NT2/D1 (cell line): ENCODE measurements around the gene EEFSEC.

ENCODE experiments used
- DNase-seq: peaks from one replicate; pipeline ENCODE4 v3.0.0-alpha.2; 2011; ENCODE audit warnings: low read depth, low spot score
- H3K27me3 ChIP-seq: 2 replicates; pipeline ENCODE4 v1.6.0; 2011; ENCODE audit warnings: mild to moderate bottlenecking; ENCODE audit not compliant: insufficient read length, insufficient read depth
- H3K36me3 ChIP-seq: 2 replicates; pipeline ENCODE4 v1.6.1; 2011; ENCODE audit warnings: mild to moderate bottlenecking, low read length, mixed read lengths; ENCODE audit not compliant: insufficient read depth, insufficient read length
- H3K4me1 ChIP-seq: 2 replicates; pipeline ENCODE4 v1.5.1; 2011; ENCODE audit not compliant: insufficient read depth, insufficient read length
- H3K4me3 ChIP-seq: 2 replicates; pipeline ENCODE4 v1.5.1; 2011; ENCODE audit warnings: low read depth; ENCODE audit not compliant: insufficient read length
- H3K9ac ChIP-seq: 2 replicates; pipeline ENCODE4 v1.6.0; 2011; ENCODE audit warnings: low read depth; ENCODE audit not compliant: insufficient read length
- H3K9me3 ChIP-seq: 2 replicates; pipeline ENCODE4 v1.5.1; 2011; ENCODE audit warnings: mild to moderate bottlenecking, low read length; ENCODE audit not compliant: insufficient read depth
- SUZ12 ChIP-seq: IDR thresholded peaks from 2 replicates; pipeline ENCODE4 v1.6.1; 2011; ENCODE audit not compliant: insufficient read length, insufficient read depth; ENCODE audit errors: extremely low read depth
- YY1 ChIP-seq: IDR thresholded peaks from 2 replicates; pipeline ENCODE4 v1.6.1; 2011; ENCODE audit not compliant: insufficient read length, insufficient read depth
- ZNF274 ChIP-seq: IDR thresholded peaks from 2 replicates; pipeline ENCODE4 v1.6.1; 2011; ENCODE audit warnings: mild to moderate bottlenecking, low read depth, low read length

EEFSEC gene, protein sequence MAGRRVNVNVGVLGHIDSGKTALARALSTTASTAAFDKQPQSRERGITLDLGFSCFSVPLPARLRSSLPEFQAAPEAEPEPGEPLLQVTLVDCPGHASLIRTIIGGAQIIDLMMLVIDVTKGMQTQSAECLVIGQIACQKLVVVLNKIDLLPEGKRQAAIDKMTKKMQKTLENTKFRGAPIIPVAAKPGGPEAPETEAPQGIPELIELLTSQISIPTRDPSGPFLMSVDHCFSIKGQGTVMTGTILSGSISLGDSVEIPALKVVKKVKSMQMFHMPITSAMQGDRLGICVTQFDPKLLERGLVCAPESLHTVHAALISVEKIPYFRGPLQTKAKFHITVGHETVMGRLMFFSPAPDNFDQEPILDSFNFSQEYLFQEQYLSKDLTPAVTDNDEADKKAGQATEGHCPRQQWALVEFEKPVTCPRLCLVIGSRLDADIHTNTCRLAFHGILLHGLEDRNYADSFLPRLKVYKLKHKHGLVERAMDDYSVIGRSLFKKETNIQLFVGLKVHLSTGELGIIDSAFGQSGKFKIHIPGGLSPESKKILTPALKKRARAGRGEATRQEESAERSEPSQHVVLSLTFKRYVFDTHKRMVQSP

GRCh38 chr3:128153156-128154041, at the start of gene EEFSEC:
TSS of gene EEFSEC (plus strand) at chr3:128153481. CDS start at chr3:128153508, 27 bp downstream.
- Histone ChIP-seq H3K9me3 (peaks cover 7% of the 10 kb centered on the region; the same call in 1 of the 2 replicates), H3K27me3 (no peaks in the 10 kb centered on the region), H3K4me1 (no peaks in the 10 kb centered on the region), H3K9ac (peak within 1 kb of the TSS; percentile 95), H3K36me3 (peaks cover 21% of the 10 kb centered on the region), H3K4me3 (peak within 1 kb of the TSS; percentile 99)
- TF ChIP-seq YY1 (no peak), SUZ12 (no peak), ZNF274 (no peak)
- peak; percentile 57 for DNase-seq

DNA sequence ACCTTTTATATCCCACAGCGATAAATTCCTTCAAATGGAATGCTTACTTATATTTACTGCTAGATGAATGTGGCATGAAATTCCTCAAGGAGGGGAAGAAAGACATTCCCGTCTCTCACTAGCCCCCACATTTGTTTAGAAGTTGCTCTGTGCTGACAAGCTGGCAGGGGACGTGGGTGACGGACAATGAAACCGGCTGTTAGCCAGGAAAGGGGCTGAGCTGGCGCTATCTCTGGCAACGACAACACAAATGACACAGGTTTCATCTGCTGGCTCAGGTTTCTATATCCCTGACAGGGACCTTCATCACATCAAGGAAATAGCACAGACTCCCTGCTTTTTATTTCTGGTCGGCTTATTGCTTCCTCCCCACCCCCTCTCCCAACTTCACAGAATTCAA, 45.4 kb upstream of the EEFSEC start:
- Histone ChIP-seq H3K9me3 (no peaks in the 10 kb centered on the region), H3K27me3 (no peaks in the 10 kb centered on the region), H3K9ac (no peak overlapping the region), H3K4me3 (no peak overlapping the region), H3K36me3 (peaks cover 91% of the 10 kb centered on the region), H3K4me1 (peaks cover 2% of the 10 kb centered on the region)
- TF ChIP-seq ZNF274, result no peak
- TF ChIP-seq YY1, result no peak
- no peak for TF ChIP-seq SUZ12
- no peak for DNase-seq

GRCh38 chr3:128111147-128111546, 42.1 kb upstream of the EEFSEC start:
- H3K27me3 ChIP-seq, result no peaks in the 10 kb centered on the region
- no peaks in the 10 kb centered on the region for H3K9me3 ChIP-seq
- H3K36me3 ChIP-seq, result peaks cover 94% of the 10 kb centered on the region
- DNase-seq, result no peak
- H3K4me1 ChIP-seq, result peaks cover 3% of the 10 kb centered on the region
- no peak overlapping the region for H3K9ac ChIP-seq
- no peak overlapping the region for H3K4me3 ChIP-seq
- no peak for TF ChIP-seq ZNF274
- no peak for TF ChIP-seq YY1
- no peak for TF ChIP-seq SUZ12

DNA sequence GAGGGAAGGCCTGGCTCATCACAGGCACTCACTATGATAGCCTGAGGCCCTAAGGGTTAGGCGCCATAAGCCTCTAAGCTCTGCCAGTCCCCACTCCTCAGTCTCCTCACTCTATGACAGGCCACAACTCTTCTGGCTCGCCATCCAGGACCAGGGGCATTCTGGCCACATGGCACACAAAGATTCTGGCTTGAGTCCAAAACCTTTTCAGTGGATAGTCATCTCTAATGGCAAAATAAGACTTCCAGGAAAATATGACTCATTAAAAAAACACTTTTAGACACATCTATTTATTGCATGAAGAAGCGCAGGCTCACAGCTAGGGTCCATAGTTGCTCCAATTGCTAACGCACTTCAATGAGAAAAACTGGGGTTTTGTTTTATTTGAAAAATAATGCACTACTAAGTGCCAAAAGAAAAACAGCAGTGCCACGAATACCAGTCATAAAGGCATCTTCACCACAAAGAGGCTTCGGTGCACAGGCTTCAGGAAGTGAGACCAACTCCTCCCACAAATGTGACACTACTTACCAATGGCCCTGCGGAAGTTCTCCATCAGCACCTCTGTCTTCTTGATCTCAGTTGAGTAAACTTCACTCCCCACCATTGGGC, 40.8 kb upstream of the EEFSEC start:
- H3K9me3 ChIP-seq, result no peaks in the 10 kb centered on the region
- H3K4me1 ChIP-seq, result peaks cover 3% of the 10 kb centered on the region
- H3K4me3 ChIP-seq, result no peak overlapping the region
- no peaks in the 10 kb centered on the region for H3K27me3 ChIP-seq
- no peak overlapping the region for H3K9ac ChIP-seq
- H3K36me3 ChIP-seq, result peaks cover 92% of the 10 kb centered on the region
- no peak for DNase-seq
- TF ChIP-seq YY1, result no peak
- no peak for TF ChIP-seq SUZ12
- no peak for TF ChIP-seq ZNF274

DNA sequence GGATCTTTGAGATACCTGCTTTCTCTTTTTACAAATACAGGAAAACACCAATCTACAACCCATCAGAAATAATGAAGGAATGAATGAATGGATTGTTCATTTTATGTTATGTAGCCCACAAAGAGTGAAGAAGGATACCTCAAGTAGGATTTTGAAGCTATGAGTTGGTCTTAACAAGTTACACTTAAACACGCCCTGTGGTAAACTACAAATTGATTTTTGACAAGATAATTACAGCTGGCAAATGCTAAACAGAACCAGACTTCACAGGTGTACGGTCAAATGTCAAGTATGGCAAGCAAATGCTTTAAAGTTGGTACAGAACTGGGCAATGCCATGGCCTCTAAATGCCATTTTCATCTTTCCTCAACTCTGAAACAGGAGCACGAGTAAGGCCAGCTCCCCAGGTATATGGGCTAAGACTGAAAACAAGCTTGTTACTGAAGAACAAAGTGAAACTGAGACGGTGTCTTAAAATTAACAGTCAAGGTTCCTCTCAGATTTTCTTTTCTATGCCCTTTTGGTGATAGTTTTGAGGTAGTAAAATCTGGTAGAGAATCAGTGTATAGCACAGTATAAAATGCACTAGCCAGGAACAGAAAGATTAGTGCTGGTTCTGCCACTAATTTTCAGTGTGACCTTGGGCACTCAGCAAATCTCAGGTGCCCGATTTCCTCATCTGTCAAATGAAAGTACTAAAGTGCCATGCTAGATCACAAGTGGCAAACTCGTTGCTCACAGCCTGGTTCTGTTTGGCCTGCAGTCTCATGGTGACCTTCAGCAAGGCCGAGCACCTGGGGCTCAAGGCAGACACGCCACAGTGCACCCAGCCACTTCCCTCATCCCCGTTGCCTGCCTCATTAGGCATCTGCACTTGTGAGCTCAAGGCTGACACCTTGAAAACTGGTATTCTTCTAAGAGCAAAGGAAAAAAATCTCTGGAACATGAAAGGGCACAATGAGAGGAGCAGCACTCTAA, 39.2 kb upstream of the EEFSEC start:
- Histone ChIP-seq H3K36me3 (peaks cover 90% of the 10 kb centered on the region), H3K27me3 (no peaks in the 10 kb centered on the region)

GRCh38 chr3:128122013-128122412, 31.3 kb upstream of the EEFSEC start:
- no peak for DNase-seq
- peak overlapping the region; percentile 100 for H3K9ac ChIP-seq
- no peak for TF ChIP-seq ZNF274
- no peak for TF ChIP-seq YY1
- no peak for TF ChIP-seq SUZ12
- H3K9me3 ChIP-seq, result no peaks in the 10 kb centered on the region
- no peaks in the 10 kb centered on the region for H3K27me3 ChIP-seq
- no peak overlapping the region for H3K4me3 ChIP-seq
- peaks cover 50% of the 10 kb centered on the region for H3K36me3 ChIP-seq
- H3K4me1 ChIP-seq, result peaks cover 2% of the 10 kb centered on the region

More for the DNA sequence above, 39.2 kb upstream of the EEFSEC start:
- TF ChIP-seq SUZ12, result no peak
- no peak for TF ChIP-seq YY1
- no peak for TF ChIP-seq ZNF274
- no peak for DNase-seq
- Histone ChIP-seq H3K4me3 (no peak overlapping the region), H3K9me3 (no peaks in the 10 kb centered on the region), H3K9ac (no peak overlapping the region), H3K4me1 (peaks cover 3% of the 10 kb centered on the region)
